ENCODE measurements around the gene SH3BGRL3. TPM values are rescaled to one million over a fixed set of nuclear protein-coding genes. Genes with fewer than 3 reads are reported as not detected.

SH3BGRL3 gene
- total RNA-seq: 26.0 and 26.5 TPM in 2 replicates

DNA sequence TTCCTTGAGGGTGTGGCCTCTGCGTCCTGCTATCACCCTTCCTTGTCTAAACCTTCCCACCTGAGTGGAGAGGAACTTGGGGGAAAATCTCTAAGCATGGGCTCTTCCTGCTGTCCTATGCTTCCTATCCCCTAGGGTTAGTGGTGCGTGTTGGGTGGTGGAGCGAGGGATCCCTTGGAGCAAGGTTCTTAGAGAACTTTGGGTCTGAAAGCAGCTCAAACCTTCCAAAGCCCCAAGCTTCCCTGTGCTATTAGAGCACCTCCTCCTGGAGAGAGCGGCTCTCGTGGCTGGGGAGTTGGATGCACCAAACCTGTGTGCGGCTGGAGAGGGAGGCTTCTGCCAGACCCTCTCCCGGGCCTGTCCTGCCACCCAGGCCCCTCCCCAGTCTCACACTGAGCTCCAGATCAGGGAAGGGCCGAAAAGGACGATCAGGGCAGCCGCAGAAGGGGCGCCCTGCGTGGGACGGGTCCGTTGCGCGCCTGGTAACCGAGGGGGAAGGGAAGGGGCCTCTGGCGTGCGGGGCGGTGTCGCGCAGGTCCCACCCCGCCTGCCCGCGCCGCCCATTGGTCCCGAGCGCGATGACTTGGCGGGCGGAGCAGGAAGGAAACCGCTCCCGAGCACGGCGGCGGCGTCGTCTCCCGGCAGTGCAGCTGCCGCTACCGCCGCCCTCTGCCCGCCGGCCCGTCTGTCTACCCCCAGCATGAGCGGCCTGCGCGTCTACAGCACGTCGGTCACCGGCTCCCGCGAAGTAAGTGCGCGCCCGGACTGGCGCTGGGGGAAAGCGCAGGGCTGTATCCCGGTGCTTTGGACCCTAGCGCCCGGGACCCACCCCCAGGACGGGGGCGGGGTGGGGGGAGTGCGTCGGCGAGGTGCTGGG is at the start of gene SH3BGRL3:
TSS of gene SH3BGRL3 (plus strand) at position 631 of the 877 bp plus-strand sequence. CDS start at position 701, 70 bp downstream.

DNA sequence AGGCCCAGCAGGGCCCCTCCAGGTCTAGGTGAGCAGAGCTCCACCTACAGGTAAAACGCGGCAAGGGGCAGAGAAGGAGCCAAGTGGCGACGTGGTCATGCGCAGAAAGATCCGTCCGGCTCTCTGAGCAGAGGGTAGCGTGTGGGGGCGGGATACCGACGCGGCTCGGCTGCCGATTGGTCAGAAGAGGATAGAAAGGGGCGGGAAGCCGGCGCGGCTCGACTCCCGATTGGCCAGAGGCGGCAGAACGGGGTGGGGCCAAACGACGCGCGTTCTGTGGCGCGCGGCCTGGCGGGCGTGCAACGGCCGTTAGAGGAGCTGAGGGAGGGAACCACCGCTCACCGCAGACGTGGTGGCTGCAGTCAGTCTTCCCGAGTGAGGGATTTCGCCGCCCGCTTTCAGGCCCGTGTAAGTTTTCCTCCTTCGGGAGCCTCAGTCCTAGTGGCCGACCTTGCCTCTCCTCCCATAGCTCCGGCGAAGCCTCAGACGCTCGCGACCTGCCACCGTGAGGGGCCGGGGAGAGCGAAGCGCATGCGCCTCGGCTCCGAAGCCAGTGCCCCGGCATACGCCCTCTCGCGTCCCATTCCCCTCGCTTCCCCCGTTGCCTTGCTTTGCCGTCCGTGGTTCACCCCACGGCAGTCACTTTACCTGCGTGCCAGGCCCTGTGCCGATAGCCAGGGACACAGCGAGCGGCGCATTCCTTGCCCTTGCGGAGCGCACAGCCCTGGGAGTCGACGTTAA is 45.8 kb upstream of the SH3BGRL3 start, which contains the start of gene CEP85:
TSS of gene CEP85 (plus strand) at position 298 of the 741 bp plus-strand sequence. CDS start 5,584 bp downstream, outside the sequence.

DNA sequence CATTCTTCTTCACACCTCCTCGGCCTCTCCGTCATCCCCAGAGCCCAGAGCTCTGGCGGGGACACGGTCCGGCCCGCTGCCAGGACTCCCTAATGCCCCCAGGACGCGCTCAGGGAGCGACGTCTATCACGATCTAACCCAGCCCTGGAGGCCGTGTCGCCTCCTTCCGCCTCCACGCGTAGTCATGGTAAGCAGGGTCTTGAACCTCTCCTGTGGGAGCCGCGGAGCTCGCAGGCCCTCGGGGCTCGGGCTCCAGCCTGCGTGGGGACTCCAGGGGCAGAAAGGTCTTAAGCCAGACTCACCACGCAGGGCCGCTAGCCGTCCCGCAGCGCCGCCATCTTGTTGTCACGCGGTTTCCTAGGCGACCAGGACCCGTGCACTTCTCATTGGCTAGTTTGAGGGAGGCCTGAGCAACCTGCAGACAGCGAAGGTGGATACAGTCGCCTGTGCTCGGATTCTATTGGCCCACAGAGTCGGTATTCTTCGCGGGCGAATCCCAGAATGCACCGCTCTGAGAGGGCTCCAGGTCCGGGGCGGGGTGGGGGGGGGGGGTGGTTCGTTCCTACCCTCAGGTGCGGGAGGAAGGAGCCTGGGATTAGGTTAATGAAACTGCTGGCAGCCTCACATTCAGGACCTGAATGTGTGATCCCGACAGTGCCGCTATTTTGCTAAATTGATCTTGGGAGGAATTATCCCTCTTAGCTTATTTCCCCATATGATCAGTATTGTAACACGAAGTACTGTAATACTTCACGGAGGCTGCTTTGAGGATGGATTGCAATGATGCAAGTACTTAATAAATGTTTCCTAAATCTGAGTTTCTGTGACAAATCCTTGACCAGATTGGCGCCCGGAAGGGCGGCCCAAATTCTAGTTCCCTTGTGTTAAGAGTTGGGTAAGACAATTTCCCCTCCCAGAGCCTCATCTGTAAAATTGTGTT is 26.7 kb downstream of the SH3BGRL3 start, which contains the start of gene UBXN11:
TSS of gene UBXN11 (minus strand) at position 347 of the 940 bp plus-strand sequence. CDS start 3,753 bp downstream, outside the sequence.

DNA sequence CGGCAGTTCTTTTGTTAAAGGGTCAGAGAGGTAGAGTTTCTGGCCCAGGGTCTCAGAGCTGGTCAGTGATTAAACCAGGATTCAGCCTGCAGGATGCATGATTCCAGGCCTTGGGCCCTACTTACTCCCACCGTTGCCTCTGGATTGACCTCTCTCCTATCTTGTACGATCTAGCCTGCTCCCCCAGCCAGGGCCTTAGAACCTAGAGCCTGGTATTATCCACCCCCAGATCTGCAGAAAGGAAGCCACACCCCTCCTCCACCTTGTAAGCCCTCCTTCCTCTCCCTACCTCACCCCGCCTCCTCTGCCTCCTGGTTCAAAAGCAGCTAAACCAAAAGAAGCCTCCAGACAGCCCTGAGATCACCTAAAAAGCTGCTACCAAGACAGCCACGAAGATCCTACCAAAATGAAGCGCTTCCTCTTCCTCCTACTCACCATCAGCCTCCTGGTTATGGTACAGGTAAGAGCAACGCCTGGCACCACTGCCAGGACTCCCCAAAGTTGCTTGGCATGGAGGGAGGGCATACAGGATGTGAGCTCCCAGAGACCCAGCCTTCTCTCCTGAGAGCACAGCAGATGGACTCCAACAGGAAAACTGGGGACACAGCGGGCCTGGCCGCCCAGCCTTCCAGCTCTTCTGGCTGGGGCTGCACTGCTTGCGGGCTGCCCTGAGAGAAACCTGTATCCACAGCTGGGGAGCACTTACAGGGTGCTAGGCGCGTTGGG is 37.9 kb downstream of the SH3BGRL3 start, which contains the start of gene CD52:
TSS of gene CD52 (plus strand) at position 347 of the 726 bp plus-strand sequence. CDS start at position 407, 60 bp downstream.

Other genes with a start within 250 kb of the SH3BGRL3 start
- under 0.01 and 0.07 TPM in 2 replicates for gene SLC30A2, start 234.0 kb upstream of the SH3BGRL3 start, total RNA-seq
- 0.07 and 0.68 TPM in 2 replicates for gene TRIM63, start 212.5 kb upstream of the SH3BGRL3 start, total RNA-seq
- gene PDIK1L, start 168.3 kb upstream of the SH3BGRL3 start, total RNA-seq: 9.0 and 9.2 TPM in 2 replicates
- not detected in 2 replicates for gene FAM110D, start 121.0 kb upstream of the SH3BGRL3 start, total RNA-seq
- gene C1orf232, start 111.1 kb upstream of the SH3BGRL3 start, total RNA-seq: not detected in 2 replicates
- gene ZNF593, start 110.2 kb upstream of the SH3BGRL3 start, total RNA-seq: 31.9 and 105 TPM in 2 replicates
- not detected in 2 replicates for gene ZNF593OS, start 108.3 kb upstream of the SH3BGRL3 start, total RNA-seq
- 12.3 and 19.6 TPM in 2 replicates for gene CNKSR1, start 102.6 kb upstream of the SH3BGRL3 start, total RNA-seq
- gene CATSPER4, start 89.5 kb upstream of the SH3BGRL3 start, total RNA-seq: not detected in 2 replicates
- gene CEP85, start 45.9 kb upstream of the SH3BGRL3 start, total RNA-seq: 14.0 and 16.4 TPM in 2 replicates
- gene UBXN11, start 26.6 kb downstream of the SH3BGRL3 start, total RNA-seq: 2.1 and 3.7 TPM in 2 replicates
- gene CD52, start 37.9 kb downstream of the SH3BGRL3 start, total RNA-seq: not detected in 2 replicates
- gene CRYBG2, start 74.0 kb downstream of the SH3BGRL3 start, total RNA-seq: 52.6 and 55.7 TPM in 2 replicates
- gene ZNF683, start 92.7 kb downstream of the SH3BGRL3 start, total RNA-seq: not detected in 2 replicates
- gene LIN28A, start 130.7 kb downstream of the SH3BGRL3 start, total RNA-seq: not detected in 2 replicates
- 48.5 and 55.3 TPM in 2 replicates for gene DHDDS, start 152.2 kb downstream of the SH3BGRL3 start, total RNA-seq
- 116 and 120 TPM in 2 replicates for gene HMGN2, start 192.4 kb downstream of the SH3BGRL3 start, total RNA-seq
- gene RPS6KA1, start 249.7 kb downstream of the SH3BGRL3 start, total RNA-seq: 52.6 and 73.6 TPM in 2 replicates

Measured in nasal cavity respiratory epithelium epithelial cell of viscerocranial mucosa (primary cell).